Left lung (tissue), 10 donors: ENCODE measurements around the gene PRR18. TPM values are rescaled to one million over a fixed set of nuclear protein-coding genes. Genes with fewer than 3 reads are reported as not detected.

Experiments
- ATAC-seq: fragments of 200-7000 bp; cut with Tn5 transposase; one replicate; pipeline ENCODE4 v1.9.1; 2020; ENCODE audit warnings: moderate library complexity
- DNase-seq, 4 donors: peaks; one replicate each; pipeline ENCODE4 v3.0.0-alpha.2; 2013 to 2020
- H3K27ac ChIP-seq, 2 donors: fragments of 200-600 bp; sonication (generic) in 1 of 2; one replicate each; pipeline versions ENCODE4 v1.5.0 to v1.8.0; 2020 to 2021
- H3K27me3 ChIP-seq, 2 donors: fragments of 200-600 bp; sonication (generic) in 1 of 2; one replicate each; pipeline versions ENCODE4 v1.5.0 to v1.8.0; 2020 to 2021
- H3K36me3 ChIP-seq, 2 donors: fragments of 200-600 bp; sonication (generic) in 1 of 2; one replicate each; pipeline versions ENCODE4 v1.5.0 to v1.8.0; 2020 to 2021
- H3K4me1 ChIP-seq, 2 donors: fragments of 200-600 bp; one replicate each; pipeline ENCODE4 v1.8.0; 2021
- H3K4me3 ChIP-seq, 2 donors: fragments of 200-600 bp; sonication (generic) in 1 of 2; one replicate each; pipeline versions ENCODE4 v1.5.0 to v1.8.0; 2020 to 2021; ENCODE audit warnings: mild to moderate bottlenecking in 1 of 2
- H3K9me3 ChIP-seq, 2 donors: fragments of 200-600 bp; sonication (generic) in 1 of 2; one replicate each; pipeline versions ENCODE4 v1.5.0 to v1.8.0; 2020 to 2021
- intact Hi-C, 2 donors: fragments of 100-400 bp; cut with DNase I; formaldehyde crosslinking; loops; one replicate each; pipeline versions ENCODE4 v1.11.2 to v1.14.2; 2022
- polyA plus RNA-seq, 6 donors: library from polyadenylated mRNA; unstranded; fragments of 120-200 nt; gene quantifications; one replicate each; pipeline ENCODE4 v1.2.1, GENCODE V29; 2013; ENCODE audit not compliant: insufficient read length in 6 of 6
- total RNA-seq, 2 donors: library from RNA; stranded (reverse); fragmentation: NEBNext Ultra II Directional; extraction: Animal tissue kit (Norgen Biotek cat#: 25700); gene quantifications; one replicate each; pipeline ENCODE4 v1.2.1, GENCODE V29; 2021
- TF ChIP-seq, protein P1 (sequence below), 2 donors: fragments of 200-600 bp; sonication (generic) in 1 of 2; IDR thresholded peaks; one replicate each; pipeline versions ENCODE4 v1.5.0 to v1.8.0; 2021; ENCODE audit warnings: antibody characterized with exemption in 2 of 2
- donor health status: DM: no; HTN: yes; CAD: no.
- donor health status: DM: no; HTN: no; CAD: no.

PRR18 gene
- total and polyA plus RNA-seq, 8 donors, result 0.09 to 0.94 (median 0.40) TPM

DNA sequence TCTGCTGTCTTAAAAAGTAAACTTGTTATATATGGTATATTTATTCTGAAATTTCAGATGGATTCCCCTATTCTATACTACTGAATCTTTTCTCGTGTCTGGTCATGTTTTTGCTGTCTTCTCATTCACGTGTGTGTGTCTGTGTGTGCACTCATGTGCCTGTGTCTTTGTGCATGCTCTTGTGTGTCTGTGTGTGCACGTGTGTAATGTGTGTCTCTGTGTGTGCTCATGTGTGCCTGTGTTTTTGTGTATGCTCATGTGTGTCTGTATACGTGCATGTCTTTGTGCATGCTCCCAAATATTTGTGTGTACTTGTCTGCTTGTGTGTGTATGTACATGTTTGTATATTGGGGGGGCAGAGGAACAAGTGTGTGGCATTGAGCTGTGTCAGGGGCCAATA is 34.0 kb downstream of the PRR18 start:
- H3K27ac ChIP-seq, result no peak overlapping the region
- no peak overlapping the region for H3K4me3 ChIP-seq
- no peak for ATAC-seq
- H3K27me3 ChIP-seq, result peaks cover 0 to 23% of the 10 kb centered on the region in 2 donors
- TF ChIP-seq, protein P1, sequence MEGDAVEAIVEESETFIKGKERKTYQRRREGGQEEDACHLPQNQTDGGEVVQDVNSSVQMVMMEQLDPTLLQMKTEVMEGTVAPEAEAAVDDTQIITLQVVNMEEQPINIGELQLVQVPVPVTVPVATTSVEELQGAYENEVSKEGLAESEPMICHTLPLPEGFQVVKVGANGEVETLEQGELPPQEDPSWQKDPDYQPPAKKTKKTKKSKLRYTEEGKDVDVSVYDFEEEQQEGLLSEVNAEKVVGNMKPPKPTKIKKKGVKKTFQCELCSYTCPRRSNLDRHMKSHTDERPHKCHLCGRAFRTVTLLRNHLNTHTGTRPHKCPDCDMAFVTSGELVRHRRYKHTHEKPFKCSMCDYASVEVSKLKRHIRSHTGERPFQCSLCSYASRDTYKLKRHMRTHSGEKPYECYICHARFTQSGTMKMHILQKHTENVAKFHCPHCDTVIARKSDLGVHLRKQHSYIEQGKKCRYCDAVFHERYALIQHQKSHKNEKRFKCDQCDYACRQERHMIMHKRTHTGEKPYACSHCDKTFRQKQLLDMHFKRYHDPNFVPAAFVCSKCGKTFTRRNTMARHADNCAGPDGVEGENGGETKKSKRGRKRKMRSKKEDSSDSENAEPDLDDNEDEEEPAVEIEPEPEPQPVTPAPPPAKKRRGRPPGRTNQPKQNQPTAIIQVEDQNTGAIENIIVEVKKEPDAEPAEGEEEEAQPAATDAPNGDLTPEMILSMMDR (IDR thresholded peaks at IDR 0.05), result no peak
- no peak for DNase-seq
- H3K9me3 ChIP-seq, result no peaks in the 10 kb centered on the region
- peaks cover 0 to 7% of the 10 kb centered on the region in 2 donors for H3K4me1 ChIP-seq
- intact Hi-C loops, result no loop called here
- H3K36me3 ChIP-seq, result no peaks in the 10 kb centered on the region

DNA sequence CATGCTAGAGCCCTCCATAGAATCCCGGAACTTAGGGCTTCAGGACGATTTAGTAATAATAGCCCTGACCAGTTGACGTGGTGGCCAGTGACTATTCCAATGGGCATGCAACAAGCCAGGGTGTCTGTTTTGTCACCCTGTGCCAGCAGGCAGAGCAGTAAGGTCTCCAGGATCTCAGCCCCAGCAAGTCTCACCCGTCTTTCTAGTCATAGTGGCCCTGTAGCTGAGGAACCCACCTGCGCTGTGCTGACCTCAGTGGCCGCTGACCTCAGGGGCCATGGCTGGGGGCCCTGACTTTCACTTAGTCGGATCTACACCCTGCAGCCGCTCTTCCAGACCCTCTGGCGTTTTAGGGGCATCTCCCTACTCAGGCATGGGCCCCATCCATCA is 36.8 kb downstream of the PRR18 start:
- Histone ChIP-seq H3K36me3 (no peaks in the 10 kb centered on the region), H3K9me3 (no peaks in the 10 kb centered on the region), H3K4me1 (peaks cover 0 to 7% of the 10 kb centered on the region in 2 donors), H3K4me3 (no peak overlapping the region), H3K27ac (no peak overlapping the region), H3K27me3 (peaks cover 0 to 36% of the 10 kb centered on the region in 2 donors)
- TF ChIP-seq, protein P1 (IDR thresholded peaks at IDR 0.05), result no peak
- DNase-seq (no peak), ATAC-seq (no peak)
- intact Hi-C loops, result no loop called here

DNA sequence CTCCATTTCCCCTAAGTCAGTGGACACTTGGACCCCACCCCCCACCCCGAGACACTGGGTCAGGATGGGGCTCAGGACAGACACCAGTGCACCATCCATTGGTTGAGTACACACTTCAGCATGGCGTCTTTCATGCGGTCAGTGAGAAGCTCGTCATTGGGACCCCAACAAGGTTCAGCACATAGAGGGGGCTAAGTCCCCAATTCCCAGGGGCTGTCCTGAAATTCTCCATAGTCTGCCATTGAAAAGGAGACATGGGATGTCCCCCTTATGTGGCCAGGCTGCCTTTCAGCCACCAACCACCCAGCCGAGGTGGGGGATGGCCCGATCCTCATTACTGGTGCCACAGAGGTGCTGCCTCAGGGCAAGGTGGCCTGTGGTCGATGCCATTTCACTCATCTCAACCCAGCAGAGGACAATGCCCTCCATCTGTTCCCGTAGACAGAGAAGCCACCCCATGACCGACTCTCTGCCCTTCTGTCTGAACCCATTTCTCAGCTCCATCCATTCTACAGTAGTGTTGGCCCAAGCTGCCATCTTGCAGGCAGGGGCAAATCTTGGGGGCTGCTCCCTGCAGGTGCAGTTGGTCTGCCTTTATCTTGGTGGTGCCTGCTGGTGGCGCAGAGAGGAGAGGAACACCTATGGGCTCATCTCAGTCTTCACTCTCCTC is 37.4 kb downstream of the PRR18 start:
- no peak overlapping the region for H3K27ac ChIP-seq
- H3K27me3 ChIP-seq, result peaks cover 0 to 36% of the 10 kb centered on the region in 2 donors
- ATAC-seq, result no peak
- TF ChIP-seq, protein P1 (IDR thresholded peaks at IDR 0.05), result no peak
- no peaks in the 10 kb centered on the region for H3K9me3 ChIP-seq
- no peak for DNase-seq
- intact Hi-C loops, result no loop called here
- peaks cover 0 to 5% of the 10 kb centered on the region in 2 donors for H3K4me1 ChIP-seq
- H3K36me3 ChIP-seq, result no peaks in the 10 kb centered on the region
- no peak overlapping the region for H3K4me3 ChIP-seq

DNA sequence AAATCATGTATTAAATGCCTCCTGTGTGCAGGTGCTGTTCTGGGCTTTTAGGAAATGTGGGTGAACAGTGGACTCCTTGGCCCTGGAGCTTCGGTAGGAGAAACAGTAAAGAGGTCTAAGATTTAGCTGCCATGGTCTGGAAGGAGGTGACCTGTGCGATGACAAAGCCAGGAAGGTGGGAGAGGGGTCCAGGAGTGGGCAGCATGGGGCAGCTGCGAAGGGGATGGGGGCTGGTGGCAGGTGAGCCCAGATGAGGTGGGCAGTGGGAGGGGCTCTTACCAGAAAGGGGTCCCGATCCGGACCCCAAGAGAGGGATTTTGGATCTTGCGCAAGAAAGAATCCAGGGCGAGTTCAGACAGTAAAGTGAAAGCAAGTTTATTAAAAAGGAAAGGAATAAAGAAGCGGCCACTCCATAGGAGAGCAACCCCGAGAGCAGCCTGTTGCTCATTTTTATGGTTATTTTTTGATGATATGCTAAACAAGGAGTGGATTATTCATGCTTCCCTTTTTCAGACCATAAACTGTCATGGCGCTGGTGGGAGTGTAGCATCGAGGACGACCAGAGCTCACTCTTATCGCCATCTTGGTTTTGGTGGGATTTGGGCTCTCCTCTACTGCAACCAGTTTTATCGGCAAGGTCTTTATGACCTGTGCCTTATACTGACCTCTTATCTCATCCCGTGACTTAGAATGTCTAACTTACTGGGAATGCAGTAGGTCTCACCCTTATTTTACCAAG is 38.7 kb downstream of the PRR18 start:
- no peak for ATAC-seq
- no peaks in the 10 kb centered on the region for H3K4me1 ChIP-seq
- no peak overlapping the region for H3K4me3 ChIP-seq
- H3K27ac ChIP-seq, result no peak overlapping the region
- intact Hi-C loops, result no loop called here
- H3K9me3 ChIP-seq, result no peaks in the 10 kb centered on the region
- DNase-seq, result no peak
- TF ChIP-seq, protein P1 (IDR thresholded peaks at IDR 0.05), result no peak
- no peaks in the 10 kb centered on the region for H3K36me3 ChIP-seq
- peaks cover 0 to 26% of the 10 kb centered on the region in 2 donors for H3K27me3 ChIP-seq

DNA sequence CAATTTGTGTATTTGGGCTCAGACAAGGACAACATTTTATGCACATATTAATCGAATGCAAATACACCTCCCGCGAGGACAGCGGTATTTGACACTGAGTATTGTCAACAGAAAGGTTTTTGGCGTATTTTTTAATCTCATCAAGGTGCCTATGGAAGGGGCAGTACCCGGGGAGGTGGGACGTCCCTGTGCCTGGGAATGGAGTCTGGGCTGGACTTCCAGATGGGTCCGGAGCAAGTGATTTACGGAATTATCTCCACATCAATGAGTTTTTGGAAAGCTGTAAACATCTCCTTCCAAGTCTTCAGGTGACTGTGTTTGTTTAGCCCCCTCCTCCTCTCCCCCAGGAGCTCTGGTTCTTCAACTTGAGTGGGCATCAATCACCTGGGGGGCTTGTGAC is 39.8 kb downstream of the PRR18 start:
- no peaks in the 10 kb centered on the region for H3K36me3 ChIP-seq
- H3K4me1 ChIP-seq, result no peaks in the 10 kb centered on the region
- ATAC-seq (no peak), DNase-seq (no peak)
- no peaks in the 10 kb centered on the region for H3K9me3 ChIP-seq
- TF ChIP-seq, protein P1 (IDR thresholded peaks at IDR 0.05), result no peak
- no peak overlapping the region for H3K4me3 ChIP-seq
- no peak overlapping the region for H3K27ac ChIP-seq
- peaks cover 0 to 26% of the 10 kb centered on the region in 2 donors for H3K27me3 ChIP-seq
- intact Hi-C loops, result no loop called here
